Hepatocyte (in vitro differentiated cells): ENCODE results near the gene AEBP1.

Experiments
- EZH2phosphoT487 ChIP-seq: fragments of 200-600 bp; sonication (generic); IDR thresholded peaks from one replicate; pipeline ENCODE4 v1.6.1; 2018; ENCODE audit warnings: antibody characterized with exemption, mild to moderate bottlenecking, low read depth, moderate library complexity; ENCODE audit not compliant: unreplicated experiment, severe bottlenecking
- TF ChIP-seq, protein P1 (sequence below): fragments of 200-600 bp; sonication (generic); IDR thresholded peaks from 2 replicates; pipeline ENCODE4 v1.5.1; 2016; ENCODE audit warnings: antibody characterized with exemption, mild to moderate bottlenecking; ENCODE audit not compliant: poor library complexity

DNA sequence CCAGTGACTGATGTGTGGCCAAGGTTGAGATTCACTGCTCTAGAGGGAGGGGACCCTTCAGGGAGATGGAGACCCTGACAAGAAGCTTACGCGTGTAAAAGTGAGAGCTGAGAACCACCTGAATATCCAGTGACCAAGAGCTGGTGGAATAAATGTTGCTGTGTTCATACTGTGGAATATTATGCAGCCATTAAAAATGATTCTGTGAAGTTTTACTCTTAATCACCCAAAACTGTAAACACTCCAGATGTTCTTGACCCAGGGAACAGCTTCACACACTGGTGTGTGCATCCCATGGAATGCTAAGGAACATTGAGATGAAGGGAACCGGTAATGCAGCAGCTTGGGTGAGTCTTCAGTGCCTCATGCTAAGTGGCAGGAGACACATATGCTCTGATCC is 17.5 kb upstream of the AEBP1 start:
- TF ChIP-seq, protein P1, sequence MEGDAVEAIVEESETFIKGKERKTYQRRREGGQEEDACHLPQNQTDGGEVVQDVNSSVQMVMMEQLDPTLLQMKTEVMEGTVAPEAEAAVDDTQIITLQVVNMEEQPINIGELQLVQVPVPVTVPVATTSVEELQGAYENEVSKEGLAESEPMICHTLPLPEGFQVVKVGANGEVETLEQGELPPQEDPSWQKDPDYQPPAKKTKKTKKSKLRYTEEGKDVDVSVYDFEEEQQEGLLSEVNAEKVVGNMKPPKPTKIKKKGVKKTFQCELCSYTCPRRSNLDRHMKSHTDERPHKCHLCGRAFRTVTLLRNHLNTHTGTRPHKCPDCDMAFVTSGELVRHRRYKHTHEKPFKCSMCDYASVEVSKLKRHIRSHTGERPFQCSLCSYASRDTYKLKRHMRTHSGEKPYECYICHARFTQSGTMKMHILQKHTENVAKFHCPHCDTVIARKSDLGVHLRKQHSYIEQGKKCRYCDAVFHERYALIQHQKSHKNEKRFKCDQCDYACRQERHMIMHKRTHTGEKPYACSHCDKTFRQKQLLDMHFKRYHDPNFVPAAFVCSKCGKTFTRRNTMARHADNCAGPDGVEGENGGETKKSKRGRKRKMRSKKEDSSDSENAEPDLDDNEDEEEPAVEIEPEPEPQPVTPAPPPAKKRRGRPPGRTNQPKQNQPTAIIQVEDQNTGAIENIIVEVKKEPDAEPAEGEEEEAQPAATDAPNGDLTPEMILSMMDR = no peak
- no peak for TF ChIP-seq EZH2phosphoT487
